K562 (cell line): ENCODE data around the gene OPHN1. TPM values are rescaled to one million over a fixed set of nuclear protein-coding genes. Genes with fewer than 3 reads are reported as not detected.

Experiments used
- CBFA2T3 ChIP-seq: fragments of 450-650 bp; IDR thresholded peaks from 2 replicates; pipeline ENCODE4 v1.6.1; 2017
- CBX1 ChIP-seq: sonication (generic); IDR thresholded peaks from 2 replicates; pipeline ENCODE4 v1.6.1; 2016; ENCODE audit warnings: antibody characterized with exemption, low read depth, mild to moderate bottlenecking
- CEBPZ ChIP-seq: fragments of 150-350 bp; IDR thresholded peaks from 2 replicates; pipeline ENCODE4 v1.6.1; 2014; ENCODE audit warnings: low read depth, mild to moderate bottlenecking, low read length, borderline replicate concordance
- CREM ChIP-seq: IDR thresholded peaks from 2 replicates; pipeline ENCODE4 v1.6.1; 2014; ENCODE audit warnings: antibody characterized with exemption, low read depth
- CSDE1 ChIP-seq, 2 experiments: fragments of 450-650 bp; IDR thresholded peaks; 2 replicates each; pipeline ENCODE4 v1.6.1; 2016; ENCODE audit warnings: mild to moderate bottlenecking in 1 of 2
- ERF ChIP-seq: fragments of 450-650 bp; formaldehyde crosslinking; IDR thresholded peaks from 2 replicates; pipeline ENCODE4 v1.4.0; 2020; ENCODE audit warnings: mild to moderate bottlenecking, mixed read lengths
- ETV1 ChIP-seq: fragments of 450-650 bp; conservative IDR thresholded peaks from 2 replicates; pipeline ENCODE4 v1.6.1; 2016; ENCODE audit warnings: missing genetic modification characterization, control low read depth, low read depth, missing compliant biosample characterization
- GABPB1 ChIP-seq: sonication (generic); formaldehyde crosslinking; IDR thresholded peaks from 2 replicates; pipeline ENCODE4 v1.8.0; 2022; ENCODE audit warnings: mild to moderate bottlenecking, missing genetic modification reagents
- HMGN3 ChIP-seq: IDR thresholded peaks from 2 replicates; pipeline ENCODE4 v1.6.1; 2011; ENCODE audit warnings: borderline replicate concordance, low read depth, mild to moderate bottlenecking, mixed read lengths, low read length; ENCODE audit not compliant: insufficient read length; ENCODE audit errors: extremely low read depth
- MCM3 ChIP-seq: fragments of 450-650 bp; IDR thresholded peaks from 2 replicates; pipeline ENCODE4 v1.6.1; 2016
- MLLT1 ChIP-seq, 2 experiments: fragments of 450-650 bp; IDR thresholded peaks; 2 replicates each; pipeline ENCODE4 v1.6.1; 2016
- NFATC3 ChIP-seq: fragments of 450-650 bp; IDR thresholded peaks from 2 replicates; pipeline ENCODE4 v1.6.1; 2017; ENCODE audit warnings: mild to moderate bottlenecking
- RCOR1 ChIP-seq, 2 experiments: IDR thresholded peaks; 2 replicates each; pipeline ENCODE4 v1.6.1; 2012; ENCODE audit warnings: low read depth in 2 of 2, low read length in 2 of 2, borderline replicate concordance in 1 of 2, improper control_type of control experiment in 1 of 2
- SMAD4 ChIP-seq: fragments of 250-450 bp; sonication (Bioruptor Pico); conservative IDR thresholded peaks from 2 replicates; pipeline ENCODE4 v1.8.0; 2021; ENCODE audit warnings: inconsistent platforms, mild to moderate bottlenecking, moderate library complexity
- SPI1 ChIP-seq: IDR thresholded peaks from 2 replicates; pipeline ENCODE4 v1.6.1; 2011; ENCODE audit warnings: low read depth, low read length, control low read depth, borderline replicate concordance
- TEAD4 ChIP-seq, 2 experiments: sonication (generic) in 1 of 2; formaldehyde crosslinking in 1 of 2; IDR thresholded peaks; 2 replicates each; pipeline versions ENCODE4 v1.6.1 to v1.8.0; 2012 to 2022; ENCODE audit warnings: borderline replicate concordance in 1 of 2, inconsistent platforms in 1 of 2, low read length in 1 of 2, mild to moderate bottlenecking in 1 of 2, missing genetic modification reagents in 1 of 2
- ZBTB17 ChIP-seq: fragments of 450-650 bp; formaldehyde crosslinking; IDR thresholded peaks from 2 replicates; pipeline ENCODE4 v1.4.0; 2020; ENCODE audit warnings: mild to moderate bottlenecking
- ZEB2 ChIP-seq: fragments of 450-650 bp; IDR thresholded peaks from 2 replicates; pipeline ENCODE4 v1.6.1; 2016
- polyA plus RNA-seq, 8 experiments: library from polyadenylated mRNA; depleted of rRNA in 4 of 8; stranded (reverse) in 5 of 8; unstranded in 3 of 8; fragments of >200 nt; fragmentation: Nextera tagmentation in 2 of 8; fragmentation: Illumina TruSeq in 1 of 8; extraction: Ambion mirVana in 2 of 8; extraction: Trizol in 1 of 8; gene quantifications; 2 replicates each; pipeline versions ENCODE4 v1.2.1 to v1.2.3, GENCODE V29; 2011 to 2014; ENCODE audit warnings: inconsistent platforms in 1 of 8, missing spikeins in 1 of 8
- total RNA-seq, 7 experiments: library from RNA; depleted of rRNA in 6 of 7; stranded (reverse); fragments of >200 nt in 6 of 7; fragmentation: Illumina TruSeq in 2 of 7; extraction: Trizol in 2 of 7; gene quantifications; 2 replicates each; pipeline versions ENCODE4 v1.2.1 to v1.2.3, GENCODE V29; 2011 to 2021; ENCODE audit warnings: low replicate concordance in 1 of 7
- TF ChIP-seq, protein P1 (sequence below): fragments of 450-650 bp; conservative IDR thresholded peaks from 2 replicates; pipeline ENCODE4 v1.6.1; 2016; ENCODE audit warnings: missing genetic modification characterization, low read depth, mild to moderate bottlenecking, control low read depth, missing compliant biosample characterization
- TF ChIP-seq, protein P2 (sequence below): fragments of 200-800 bp; sonication (Bioruptor generic); IDR thresholded peaks from 2 replicates; pipeline ENCODE4 v1.6.1; 2017; ENCODE audit warnings: missing genetic modification characterization, missing compliant biosample characterization

The OPHN1 gene
- total and polyA plus RNA-seq, 9 of the 15 experiments (the other 6 are each of a cell fraction or from before 2014, with no cell fraction given): 0.28 to 1.8 (median 1.0) TPM

DNA sequence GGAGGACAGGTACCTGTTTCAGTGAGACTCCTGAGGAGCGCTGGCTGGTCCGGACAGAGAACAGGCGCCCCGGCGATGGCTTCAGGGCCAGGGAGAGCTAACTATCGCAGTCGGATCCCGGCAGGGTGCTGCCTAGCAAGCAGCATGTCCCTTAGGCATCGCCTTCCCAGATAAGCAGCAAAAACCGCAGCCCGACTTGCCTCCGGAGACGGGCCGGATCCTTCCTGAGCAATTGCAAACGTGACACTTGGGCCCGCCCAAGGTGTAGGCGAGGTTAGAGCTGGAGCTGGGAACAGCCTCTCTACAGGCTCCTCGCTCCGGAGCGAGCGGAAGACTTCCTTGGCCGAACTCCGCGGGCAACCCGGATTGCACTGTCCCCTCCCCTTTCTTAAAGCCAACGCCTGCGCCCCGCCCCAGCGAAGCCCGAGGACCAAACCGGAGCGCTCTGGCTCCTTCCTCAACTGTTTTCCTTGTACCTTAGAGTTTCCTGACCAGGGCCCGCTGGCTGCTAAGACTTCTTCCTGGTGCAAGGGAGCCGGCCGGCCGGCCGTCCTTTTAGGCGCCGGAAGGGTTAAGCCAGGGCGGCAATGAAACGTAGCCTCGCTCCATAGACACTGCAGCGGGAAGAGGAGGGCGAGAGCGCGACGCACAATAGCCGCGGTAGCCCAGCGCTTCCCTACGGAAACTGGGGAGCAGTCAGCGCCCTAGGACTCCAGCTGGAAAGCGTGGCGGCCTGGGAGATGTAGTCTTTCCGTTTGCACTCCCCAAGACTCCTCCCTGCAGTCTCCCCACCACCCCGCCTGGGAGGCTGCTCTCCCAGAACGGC, at the start of gene OPHN1 (continued):
- TF ChIP-seq CSDE1 (IDR thresholded peaks at IDR 0.05): no peak
- 0 out of 2 replicates have a peak, but pooled peaks have one; percentile 16 for TF ChIP-seq CREM
- no peak for TF ChIP-seq SPI1
- TF ChIP-seq RCOR1 (IDR thresholded peaks at IDR 0.05; ENCODE audit: borderline replicate concordance in 1 of 2, low read depth in 2 of 2, low read length in 2 of 2): peak in 1 of 2 experiments; percentile 61; a peak in 2 of 4 replicates
- TF ChIP-seq ETV1 (tag): peak; percentile 84
- TF ChIP-seq NFATC3: no peak
- peak; percentile 62; the same call in 1 of the 2 replicates for TF ChIP-seq CBFA2T3
- TF ChIP-seq TEAD4 (IDR thresholded peaks at IDR 0.05; ENCODE audit: low read length): peak; percentile 53
- no peak for TF ChIP-seq TEAD4 (CRISPR knock-in tag; IDR thresholded peaks at IDR 0.05; ENCODE audit: borderline replicate concordance)
- no peak for TF ChIP-seq CBX1
- TF ChIP-seq GABPB1 (CRISPR knock-in tag): peak; percentile 49; the same call in 1 of the 2 replicates
- no peak for TF ChIP-seq CEBPZ
- 0 out of 2 replicates have a peak, but pooled peaks have one; percentile 42 for TF ChIP-seq ERF
- TF ChIP-seq, protein P1, sequence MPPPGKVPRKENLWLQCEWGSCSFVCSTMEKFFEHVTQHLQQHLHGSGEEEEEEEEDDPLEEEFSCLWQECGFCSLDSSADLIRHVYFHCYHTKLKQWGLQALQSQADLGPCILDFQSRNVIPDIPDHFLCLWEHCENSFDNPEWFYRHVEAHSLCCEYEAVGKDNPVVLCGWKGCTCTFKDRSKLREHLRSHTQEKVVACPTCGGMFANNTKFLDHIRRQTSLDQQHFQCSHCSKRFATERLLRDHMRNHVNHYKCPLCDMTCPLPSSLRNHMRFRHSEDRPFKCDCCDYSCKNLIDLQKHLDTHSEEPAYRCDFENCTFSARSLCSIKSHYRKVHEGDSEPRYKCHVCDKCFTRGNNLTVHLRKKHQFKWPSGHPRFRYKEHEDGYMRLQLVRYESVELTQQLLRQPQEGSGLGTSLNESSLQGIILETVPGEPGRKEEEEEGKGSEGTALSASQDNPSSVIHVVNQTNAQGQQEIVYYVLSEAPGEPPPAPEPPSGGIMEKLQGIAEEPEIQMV (tag): no peak
- peak in 1 of 2 experiments; percentile 45; a peak in 1 of 4 replicates for TF ChIP-seq MLLT1 (IDR thresholded peaks at IDR 0.05)
- TF ChIP-seq MCM3: no peak
- 0 out of 2 replicates have a peak, but pooled peaks have one; percentile 33 for TF ChIP-seq SMAD4 (CRISPR knock-in tag)
- TF ChIP-seq HMGN3: peak; percentile 47
- TF ChIP-seq ZEB2: 0 out of 2 replicates have a peak, but pooled peaks have one; percentile 26
- TF ChIP-seq ZBTB17 (CRISPR knock-in tag): no peak
- TF ChIP-seq, protein P2, sequence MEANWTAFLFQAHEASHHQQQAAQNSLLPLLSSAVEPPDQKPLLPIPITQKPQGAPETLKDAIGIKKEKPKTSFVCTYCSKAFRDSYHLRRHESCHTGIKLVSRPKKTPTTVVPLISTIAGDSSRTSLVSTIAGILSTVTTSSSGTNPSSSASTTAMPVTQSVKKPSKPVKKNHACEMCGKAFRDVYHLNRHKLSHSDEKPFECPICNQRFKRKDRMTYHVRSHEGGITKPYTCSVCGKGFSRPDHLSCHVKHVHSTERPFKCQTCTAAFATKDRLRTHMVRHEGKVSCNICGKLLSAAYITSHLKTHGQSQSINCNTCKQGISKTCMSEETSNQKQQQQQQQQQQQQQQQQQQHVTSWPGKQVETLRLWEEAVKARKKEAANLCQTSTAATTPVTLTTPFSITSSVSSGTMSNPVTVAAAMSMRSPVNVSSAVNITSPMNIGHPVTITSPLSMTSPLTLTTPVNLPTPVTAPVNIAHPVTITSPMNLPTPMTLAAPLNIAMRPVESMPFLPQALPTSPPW (CRISPR knock-in tag): peak; percentile 61
